ENCODE data around the gene PHYHIPL.

PHYHIPL gene

DNA sequence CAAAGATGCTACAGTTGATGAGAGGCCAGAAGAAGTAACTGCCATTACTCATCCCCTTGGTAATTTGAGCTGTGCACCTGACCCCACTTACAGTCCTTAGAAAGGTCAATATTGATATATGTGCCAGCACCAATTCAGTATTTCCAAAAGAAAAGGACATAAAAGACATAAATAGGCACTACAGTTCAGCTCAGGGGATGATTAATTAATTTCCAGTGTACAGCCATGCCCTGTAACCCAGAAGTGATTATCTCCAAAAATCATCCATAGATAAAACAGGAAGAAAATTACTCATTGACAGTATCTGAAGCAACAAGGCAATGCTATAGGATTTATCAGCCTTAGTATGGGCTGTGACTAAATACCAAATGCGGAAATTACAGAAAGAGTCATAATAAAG, 82.4 kb downstream of the PHYHIPL start:
- DNase-seq = no peak

DNA sequence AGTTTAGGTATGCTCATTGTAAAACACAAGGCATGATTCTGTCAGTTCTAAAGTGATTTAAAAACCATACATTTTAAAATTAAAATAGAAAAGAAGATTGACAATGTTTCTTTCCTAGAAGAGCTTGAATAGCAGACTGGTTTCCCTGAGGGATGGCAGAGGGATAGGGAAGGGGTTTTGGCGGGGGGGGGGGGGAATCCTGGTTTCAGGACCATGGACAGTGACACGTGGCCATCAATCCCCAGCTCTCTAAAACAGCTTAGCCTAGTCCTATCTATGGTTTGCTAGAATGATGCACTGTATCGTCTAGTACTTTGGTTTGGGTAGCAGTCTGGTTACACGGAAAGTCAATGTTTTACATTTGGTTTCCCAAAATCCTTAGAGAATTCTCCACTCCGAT, 88.7 kb downstream of the PHYHIPL start:
- DNase-seq = no peak

DNA sequence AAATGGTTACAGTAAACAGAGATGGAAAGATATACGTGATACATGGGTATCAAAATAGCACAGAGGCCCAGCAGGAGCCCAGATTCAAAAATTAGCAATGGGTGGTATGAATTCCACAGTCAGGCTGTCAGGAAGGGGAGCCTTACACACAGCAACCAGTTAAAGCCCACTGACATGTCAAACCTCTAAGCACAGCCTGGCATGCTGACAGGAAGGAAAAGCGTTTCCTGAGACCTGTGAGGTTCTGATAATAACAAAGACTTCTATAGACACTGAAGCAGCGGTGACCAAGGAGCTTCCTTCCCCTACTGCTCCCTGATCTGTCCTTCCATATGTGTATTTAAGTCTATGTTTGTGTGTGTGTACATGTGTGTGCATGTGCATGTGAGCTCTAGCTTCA, 89.9 kb downstream of the PHYHIPL start:
- DNase-seq = no peak

DNA sequence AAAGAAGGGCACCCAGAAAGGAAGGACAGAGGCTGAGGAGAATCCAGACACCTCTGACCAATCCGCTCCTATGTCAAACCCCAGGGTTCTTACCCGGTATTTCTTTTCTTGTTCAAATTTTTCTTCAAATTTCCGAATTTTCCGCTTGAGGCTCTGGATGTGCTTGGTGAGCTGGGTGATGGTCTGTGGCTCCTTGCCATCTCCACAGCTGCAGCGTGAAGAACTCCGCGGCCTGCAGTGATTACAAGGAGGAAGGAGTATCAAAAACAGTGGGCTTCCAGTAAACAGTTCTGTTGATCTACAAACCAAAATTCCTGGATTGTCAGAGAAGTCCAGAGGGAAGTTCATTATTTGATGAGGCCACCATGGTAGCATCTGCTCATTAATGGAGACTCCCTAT, 92.0 kb downstream of the PHYHIPL start:
- DNase-seq = no peak

DNA sequence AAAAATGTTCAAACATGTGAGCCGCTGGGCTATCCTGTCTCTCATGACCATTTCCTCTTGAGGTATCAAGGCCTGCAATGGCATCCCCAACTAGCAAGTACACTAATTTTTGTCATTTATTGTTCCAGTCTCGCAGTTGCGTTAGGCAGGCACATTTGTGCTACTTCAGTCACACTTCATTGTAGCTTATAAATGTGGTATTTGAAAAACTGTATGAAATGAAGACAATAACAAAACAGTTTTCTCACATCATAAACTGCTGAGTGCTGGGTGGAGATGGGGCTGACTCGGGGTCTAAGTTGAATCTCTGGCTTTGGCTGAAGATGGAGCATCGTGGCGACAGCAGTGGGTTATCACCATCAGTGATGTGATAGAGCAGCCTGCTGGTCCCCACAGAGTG, 93.2 kb downstream of the PHYHIPL start:
- DNase-seq = no peak

DNA sequence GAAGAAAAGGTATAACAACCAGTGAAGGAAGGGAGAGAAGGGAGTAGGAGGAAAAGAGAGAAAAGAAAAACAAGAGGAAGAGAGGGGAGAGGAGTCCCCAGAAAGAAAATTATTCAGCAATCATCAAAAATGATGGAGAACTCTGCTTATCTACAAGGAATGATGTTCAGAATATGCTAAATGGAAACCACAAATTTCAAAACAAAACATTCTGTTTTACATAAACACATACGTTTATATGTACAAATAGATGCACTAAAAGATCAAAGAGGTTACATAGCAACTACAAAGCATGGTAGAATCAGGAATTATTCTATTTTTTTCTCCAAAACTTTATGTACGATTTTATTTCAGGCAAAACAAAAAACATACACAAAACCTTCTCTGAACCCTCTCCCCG, 94.0 kb downstream of the PHYHIPL start:
- no peak for DNase-seq

DNA sequence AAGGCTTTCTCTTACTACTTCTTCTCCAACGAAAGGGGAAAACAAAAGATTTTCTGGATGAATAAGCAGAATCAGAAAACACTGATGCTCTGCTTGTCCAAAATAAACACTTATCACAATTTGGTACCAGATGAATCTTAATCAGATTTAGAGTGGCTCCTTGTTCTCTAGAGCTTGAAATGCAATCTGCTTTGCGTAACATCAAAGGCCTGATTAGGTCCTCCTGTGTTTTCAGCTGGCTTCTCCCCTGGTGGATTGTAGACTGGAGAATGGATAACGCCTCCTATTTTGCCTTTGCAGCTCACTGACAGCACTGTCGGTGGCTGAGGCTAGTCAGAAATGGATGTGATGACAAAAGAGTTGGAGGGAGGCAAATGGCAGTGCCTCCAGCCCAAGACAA, 94.7 kb downstream of the PHYHIPL start:
- no peak for DNase-seq

DNA sequence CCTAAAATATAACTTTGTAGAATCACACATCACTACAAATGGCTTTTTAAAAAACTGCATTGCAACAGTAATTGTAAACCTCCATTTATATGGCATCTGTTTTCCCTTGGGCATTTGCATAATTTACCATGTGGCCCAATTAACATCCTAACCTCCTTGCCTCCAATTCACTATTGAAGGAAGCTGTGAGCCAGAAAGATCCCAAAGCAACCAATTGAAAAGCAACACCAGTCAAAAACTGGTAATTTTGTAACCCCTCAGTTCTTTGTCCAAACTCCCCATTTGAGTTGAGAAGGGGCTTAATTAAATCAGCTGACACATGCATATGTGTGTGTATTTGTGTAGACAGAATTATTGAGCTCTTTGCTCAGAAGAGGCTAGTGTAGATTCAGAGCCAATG, 95.6 kb downstream of the PHYHIPL start:
- DNase-seq = no peak

DNA sequence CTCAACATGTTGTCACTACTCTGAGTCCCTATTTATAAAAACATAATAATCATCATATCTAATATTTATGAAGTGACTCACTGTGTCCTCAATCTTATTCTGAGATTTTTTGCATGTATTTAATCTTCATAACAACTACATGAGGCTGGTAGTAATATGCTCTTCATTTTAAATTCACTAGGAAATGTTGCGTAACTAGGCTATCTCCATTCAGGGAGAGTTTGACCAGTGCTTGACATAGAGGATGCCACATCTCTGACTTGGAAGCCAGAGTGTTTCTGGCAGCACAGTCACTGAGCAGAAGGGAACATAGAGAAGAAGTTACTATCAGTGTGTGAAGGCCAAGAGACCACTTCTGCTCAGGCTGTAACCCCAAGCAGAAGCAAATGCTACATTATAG, 97.0 kb downstream of the PHYHIPL start:
- no peak for DNase-seq

DNA sequence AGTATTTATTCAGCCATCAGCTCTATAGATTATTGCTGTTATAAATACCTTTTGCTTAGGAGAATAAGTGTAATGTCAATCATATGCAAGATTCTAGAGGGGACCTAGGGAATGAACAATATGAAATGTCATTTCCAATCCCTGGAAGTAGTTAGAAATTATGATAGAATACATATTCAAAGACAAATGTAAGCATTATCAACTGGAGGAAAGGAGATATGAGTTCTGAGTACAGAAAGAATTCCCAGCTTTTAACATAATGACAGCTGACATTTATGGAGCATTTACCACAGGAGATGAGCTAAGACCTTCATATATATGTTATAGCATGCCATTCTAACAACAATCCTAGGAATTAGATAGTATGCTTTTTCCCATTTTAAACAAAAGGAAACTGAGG, 99.7 kb downstream of the PHYHIPL start:
- no peak for DNase-seq

DNA sequence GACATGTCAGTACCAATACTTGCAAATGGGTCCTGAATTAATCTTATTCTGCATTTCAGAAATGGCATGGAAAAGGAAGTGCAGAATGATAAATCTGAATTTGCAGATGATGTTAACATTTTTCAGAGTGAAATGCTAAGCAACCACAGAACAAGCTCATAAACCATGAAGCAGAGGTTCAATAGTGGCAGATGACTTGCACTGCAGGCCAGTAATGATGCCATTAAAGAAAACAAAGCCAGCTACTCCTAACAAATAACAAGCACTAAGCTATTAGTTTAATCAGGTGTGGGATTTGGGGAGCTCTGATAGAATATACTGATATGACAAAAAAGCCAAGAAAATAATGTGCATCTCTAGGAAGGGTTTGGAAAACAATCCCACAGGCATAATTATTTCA, 100.5 kb downstream of the PHYHIPL start:
- DNase-seq = no peak

DNA sequence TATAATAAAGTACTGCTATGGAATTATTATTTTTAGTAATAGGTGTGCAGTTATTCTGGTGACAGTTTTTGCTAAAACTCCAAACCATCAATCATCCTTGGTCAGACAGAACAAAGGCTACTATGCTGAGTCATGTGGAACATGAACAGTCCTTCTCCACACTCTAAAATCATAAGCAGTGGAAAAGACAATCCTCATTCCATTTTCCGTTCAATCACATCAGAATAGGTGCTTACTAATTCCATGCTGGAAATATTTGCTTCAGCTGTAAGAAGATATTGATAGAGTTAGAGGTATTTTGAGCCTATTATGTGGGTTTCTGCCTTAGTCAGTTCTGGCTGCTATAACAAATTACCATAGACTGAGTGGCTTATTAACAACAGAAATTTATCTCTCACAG, 103.0 kb downstream of the PHYHIPL start:
- DNase-seq = no peak

DNA sequence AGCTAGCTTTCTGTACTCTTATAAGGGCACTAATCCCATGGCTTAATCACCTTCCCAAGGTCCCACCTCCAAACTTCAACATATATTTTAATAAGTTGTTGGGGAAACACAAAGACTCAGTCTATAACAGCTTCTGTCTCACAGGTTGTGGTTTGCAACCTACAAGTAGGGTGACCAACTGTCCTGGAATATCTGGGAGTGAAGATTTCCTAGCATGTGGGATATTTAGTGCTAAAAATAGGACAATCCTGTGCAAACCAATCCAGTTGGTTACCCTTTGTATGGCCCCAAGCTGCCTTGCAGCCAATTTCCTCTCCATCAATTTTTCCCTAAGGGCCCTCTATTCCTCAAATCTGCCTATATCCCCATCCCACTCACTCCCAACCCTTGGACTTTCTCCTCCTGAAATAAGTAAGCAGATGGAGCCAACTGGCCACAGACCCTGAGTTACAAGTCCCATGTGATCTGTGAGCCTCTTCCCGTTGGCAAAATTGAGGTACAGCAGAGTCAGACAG, 103.6 kb downstream of the PHYHIPL start:
- DNase-seq = no peak

DNA sequence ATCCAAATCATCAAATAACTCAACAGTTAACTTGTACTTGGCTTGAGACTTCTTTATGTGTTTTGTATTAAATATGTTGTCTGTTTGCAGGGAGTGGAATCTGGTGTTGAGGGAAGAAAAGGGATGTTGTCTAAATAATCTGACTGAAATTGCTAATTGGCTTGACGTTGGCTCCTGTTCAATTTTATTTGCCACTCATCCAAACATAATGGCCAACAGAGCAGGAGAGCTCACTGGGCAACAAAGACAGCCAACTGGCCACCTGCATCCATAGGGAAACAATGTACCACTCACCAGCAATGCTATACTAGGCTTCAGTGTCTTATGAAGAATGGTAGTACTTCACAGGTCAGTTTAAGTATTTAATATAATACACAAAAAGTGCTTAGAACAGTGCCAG, 105.4 kb downstream of the PHYHIPL start:
- no peak for DNase-seq

DNA sequence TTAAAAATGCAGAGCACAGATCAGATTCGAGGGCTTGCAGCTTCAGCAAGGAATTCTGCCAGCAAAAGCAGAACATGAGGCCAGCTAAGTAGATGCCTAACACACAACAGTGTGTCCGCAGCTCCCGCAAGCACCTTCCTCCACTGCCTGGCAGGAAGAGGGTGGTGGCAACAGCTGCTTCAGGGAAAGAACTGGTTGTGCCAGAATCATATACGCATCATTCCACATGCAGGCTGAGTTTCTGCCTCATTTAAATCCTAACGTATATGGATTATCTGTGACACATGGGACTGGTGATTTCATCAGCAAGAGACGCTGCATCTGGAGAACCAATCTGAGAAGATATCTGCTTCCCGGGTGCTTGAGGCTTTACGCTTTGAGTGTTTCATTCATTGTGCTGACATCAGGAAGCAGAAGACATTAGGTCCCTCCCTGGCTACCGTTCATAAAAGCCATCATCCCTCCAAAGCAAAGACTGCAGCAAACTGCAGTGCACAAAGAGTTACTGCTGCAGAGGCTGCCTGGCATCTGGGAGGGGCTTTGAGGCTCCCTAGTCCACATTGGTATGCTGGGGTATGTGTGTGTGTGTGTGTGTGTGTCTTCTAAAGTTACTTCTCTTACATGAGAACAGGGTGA, 107.1 kb downstream of the PHYHIPL start:
- no peak for DNase-seq

DNA sequence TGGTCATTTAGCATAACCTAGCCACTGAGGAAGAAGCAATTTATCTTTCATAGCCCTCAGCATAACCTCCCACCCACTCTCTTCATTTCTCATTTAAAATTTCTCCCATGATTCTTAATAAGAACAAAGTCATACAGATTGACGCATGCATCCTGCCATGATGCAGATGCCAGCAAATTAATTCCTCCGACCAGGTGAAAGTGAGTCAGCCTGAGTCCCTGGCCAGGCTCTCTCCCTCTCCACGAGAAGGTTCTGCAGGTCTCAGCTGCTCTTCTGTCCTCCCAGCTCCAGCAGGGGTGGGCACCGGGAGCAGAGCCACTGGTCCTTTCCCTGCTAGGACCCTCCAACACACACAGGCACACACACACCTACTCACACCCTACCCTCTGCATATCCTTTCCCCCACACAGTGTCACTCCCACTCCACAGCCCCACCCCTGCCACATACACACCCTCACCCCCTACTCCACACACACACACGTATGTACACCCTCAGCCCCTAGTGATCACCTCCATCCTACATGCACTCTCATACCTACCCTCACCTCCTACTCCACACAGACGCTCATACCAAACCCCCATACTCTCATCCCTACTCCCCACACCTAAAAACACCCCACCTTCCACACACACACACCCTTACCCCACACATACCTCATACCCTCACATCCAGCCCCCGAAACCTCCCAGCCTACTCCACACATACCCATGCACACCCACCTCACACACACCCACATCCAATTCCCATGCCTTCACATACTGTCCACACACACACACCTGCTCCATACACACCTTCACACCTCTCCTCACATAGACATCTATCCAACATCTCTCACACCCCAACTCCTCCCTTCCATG, 107.9 kb downstream of the PHYHIPL start:
- no peak for DNase-seq

DNA sequence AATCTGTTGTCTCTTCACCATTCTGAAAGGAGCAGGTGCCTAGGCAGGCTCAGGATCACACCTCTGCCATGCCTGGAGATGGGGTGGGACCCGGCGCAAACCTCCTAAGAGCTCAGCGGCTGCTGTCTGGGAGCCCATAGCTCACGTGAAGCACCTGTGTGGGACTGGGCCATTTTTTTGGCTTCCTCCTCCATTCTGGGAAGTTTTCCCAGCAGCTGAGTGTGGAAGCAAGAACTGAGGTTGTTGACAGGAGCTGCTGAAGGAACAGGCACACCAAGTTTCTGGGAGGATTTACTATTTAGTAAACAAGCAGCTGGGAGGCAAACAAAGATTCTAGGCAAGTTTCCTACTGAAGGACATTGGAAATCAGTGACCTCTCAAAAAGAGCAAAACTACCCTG, 108.6 kb downstream of the PHYHIPL start:
- DNase-seq = no peak

DNA sequence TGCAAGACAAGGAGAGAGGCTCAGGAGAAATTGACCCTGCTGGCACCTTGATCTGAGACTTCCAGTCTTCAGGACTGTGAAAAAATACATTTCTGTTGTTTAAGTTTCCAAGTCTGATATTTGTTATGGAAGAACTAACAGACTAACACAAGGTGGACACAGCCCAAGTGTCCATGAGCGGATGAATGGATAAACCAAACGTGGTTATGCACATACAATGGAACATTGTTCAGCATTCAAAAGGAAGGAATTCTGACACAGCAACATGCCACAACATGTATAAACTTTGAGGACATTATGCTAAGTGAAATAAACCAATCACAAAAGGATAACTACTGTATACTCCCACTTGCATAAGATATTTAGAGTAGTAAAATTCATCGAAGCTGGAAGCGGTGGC, 109.4 kb downstream of the PHYHIPL start:
- DNase-seq = no peak

DNA sequence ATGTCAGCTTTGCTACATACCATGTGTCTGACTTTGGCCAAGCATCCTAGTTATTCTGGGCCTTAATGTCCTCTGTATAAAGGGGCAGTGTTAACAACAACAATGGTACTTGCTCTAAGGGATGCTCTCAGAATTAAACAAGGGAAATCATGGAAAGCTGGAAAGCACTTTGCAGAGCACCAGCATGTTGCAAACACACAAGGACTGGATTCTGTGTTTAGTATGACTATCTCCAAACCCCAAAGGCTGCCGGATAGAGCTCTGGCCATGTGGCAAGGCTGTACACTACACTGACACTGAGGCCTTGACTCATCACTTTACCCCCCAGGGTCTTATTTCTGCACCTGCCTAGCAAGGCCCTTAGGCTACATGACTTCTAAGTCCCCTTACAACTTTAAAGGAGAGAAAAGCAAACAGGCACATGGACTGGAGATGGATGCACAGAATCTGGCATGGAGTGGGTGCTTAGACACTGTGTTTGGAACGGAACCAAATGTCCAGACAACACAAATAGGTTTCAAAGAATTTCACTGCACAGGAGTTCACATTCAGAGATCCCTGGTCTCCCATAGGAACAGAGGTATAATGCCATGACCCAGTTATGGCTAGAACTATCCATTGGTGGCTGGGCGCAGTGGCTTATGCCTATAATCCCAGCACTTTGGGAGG, 111.3 kb downstream of the PHYHIPL start:
- no peak for DNase-seq

DNA sequence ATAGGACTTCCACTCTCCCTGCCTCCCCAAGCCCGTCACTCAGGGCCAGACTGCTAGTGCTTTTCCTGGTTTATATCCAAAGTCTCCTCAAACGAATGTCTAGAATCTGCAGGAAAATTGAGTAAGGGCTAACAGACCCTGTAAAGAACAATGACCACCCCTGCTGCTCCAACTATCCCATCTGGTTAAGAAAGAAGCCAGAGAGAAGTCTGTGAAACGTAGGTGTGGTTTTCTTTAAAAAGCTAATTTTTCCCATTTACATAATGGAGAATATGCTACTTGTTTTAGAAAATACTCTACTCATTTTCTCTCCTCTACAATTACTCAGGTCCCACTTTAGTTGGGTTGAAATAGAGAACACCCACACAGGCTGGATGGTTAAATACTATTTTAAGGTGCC, 113.4 kb downstream of the PHYHIPL start:
- DNase-seq = no peak

DNA sequence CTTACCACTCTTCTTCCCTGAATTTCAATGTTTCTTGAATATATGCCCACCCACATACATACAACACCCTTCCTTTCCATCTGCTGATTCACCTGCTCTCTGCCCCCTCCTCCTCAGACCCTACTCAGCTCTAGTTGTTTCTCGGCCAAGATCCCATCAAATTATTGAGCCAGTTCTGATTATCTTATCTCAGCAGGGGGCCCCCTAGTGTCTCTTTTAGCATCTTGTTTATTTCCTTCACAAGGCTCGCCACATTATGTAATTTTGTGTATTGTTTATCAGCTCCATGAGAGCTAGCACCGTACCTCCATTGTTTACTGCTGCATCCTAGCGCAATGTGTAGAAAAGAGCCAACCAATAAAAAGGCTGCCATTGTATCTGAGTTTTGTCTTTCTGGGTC, 114.0 kb downstream of the PHYHIPL start:
- DNase-seq = no peak
